ENCODE measurements around the gene FRMD4A. TPM values are rescaled to one million over a fixed set of nuclear protein-coding genes. Genes with fewer than 3 reads are reported as not detected.

The FRMD4A gene
- total RNA-seq, 1 donor from 2014 or later: 28.2 TPM

DNA sequence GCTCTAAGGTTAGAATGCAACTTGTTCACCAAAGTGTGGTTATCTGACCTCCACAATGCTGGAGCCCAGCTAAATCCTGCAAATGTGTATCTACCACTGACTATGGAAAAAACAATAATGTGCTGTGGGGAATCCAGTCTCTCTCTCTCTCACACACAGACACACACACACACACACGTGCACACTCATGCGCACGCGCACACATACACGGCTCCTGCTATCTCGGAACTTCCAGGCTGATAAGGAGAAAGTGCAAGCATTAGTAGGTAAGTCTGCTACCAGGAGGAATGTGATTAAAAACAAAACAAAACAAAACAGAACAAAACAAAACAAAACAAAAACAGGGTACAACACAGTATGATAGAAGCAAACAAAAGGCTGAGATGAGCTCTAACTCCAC, 205.2 kb downstream of the FRMD4A start:
- no peak overlapping the region for H3K4me3 ChIP-seq (ENCODE audit: low read depth, low read length)
- TF ChIP-seq, protein P1, sequence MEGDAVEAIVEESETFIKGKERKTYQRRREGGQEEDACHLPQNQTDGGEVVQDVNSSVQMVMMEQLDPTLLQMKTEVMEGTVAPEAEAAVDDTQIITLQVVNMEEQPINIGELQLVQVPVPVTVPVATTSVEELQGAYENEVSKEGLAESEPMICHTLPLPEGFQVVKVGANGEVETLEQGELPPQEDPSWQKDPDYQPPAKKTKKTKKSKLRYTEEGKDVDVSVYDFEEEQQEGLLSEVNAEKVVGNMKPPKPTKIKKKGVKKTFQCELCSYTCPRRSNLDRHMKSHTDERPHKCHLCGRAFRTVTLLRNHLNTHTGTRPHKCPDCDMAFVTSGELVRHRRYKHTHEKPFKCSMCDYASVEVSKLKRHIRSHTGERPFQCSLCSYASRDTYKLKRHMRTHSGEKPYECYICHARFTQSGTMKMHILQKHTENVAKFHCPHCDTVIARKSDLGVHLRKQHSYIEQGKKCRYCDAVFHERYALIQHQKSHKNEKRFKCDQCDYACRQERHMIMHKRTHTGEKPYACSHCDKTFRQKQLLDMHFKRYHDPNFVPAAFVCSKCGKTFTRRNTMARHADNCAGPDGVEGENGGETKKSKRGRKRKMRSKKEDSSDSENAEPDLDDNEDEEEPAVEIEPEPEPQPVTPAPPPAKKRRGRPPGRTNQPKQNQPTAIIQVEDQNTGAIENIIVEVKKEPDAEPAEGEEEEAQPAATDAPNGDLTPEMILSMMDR (IDR thresholded peaks at IDR 0.05; ENCODE audit: insufficient read depth, low read length, poor library complexity, severe bottlenecking): no peak
- no peaks in the 10 kb centered on the region for H3K27me3 ChIP-seq (ENCODE audit: control insufficient read depth, insufficient read depth, low read length)
- H3K36me3 ChIP-seq (ENCODE audit: control insufficient read depth, insufficient read depth, low read length): no peaks in the 10 kb centered on the region
- DNase-seq (ENCODE audit: low read depth): no peak

DNA sequence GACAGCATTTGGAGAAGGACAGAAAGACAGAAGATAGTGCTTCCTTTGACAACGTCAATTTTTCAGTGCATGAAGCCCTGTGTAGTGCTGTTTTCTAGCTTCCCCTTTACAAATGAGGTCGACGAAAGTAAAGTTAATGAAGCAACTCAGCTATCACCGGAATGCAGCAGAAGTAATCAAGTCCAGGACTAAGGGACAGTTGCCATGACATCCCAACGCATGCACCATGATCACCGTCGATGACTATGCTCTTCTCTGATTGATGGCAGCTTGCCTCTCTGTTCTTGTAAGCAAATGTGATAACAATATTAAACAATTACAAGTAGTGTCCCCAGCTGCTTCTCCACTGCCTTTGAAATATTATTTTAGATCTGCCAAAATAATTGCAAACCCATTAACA, 205.8 kb downstream of the FRMD4A start:
- TF ChIP-seq, protein P1 (IDR thresholded peaks at IDR 0.05; ENCODE audit: insufficient read depth, low read length, poor library complexity, severe bottlenecking): no peak
- no peak for DNase-seq (ENCODE audit: low read depth)
- no peak overlapping the region for H3K4me3 ChIP-seq (ENCODE audit: low read depth, low read length)
- no peaks in the 10 kb centered on the region for H3K36me3 ChIP-seq (ENCODE audit: control insufficient read depth, insufficient read depth, low read length)
- no peaks in the 10 kb centered on the region for H3K27me3 ChIP-seq (ENCODE audit: control insufficient read depth, insufficient read depth, low read length)

- H3K36me3 ChIP-seq (ENCODE audit: control insufficient read depth, insufficient read depth, low read length): no peaks in the 10 kb centered on the region
- TF ChIP-seq, protein P1 (IDR thresholded peaks at IDR 0.05; ENCODE audit: insufficient read depth, low read length, poor library complexity, severe bottlenecking): no peak
- H3K4me3 ChIP-seq (ENCODE audit: low read depth, low read length): no peak overlapping the region
- no peak for DNase-seq (ENCODE audit: low read depth)
- H3K27me3 ChIP-seq (ENCODE audit: control insufficient read depth, insufficient read depth, low read length): no peaks in the 10 kb centered on the region
These were observed 207.6 kb downstream of the FRMD4A start for GRCh38 chr10:14123139-14123538.

DNA sequence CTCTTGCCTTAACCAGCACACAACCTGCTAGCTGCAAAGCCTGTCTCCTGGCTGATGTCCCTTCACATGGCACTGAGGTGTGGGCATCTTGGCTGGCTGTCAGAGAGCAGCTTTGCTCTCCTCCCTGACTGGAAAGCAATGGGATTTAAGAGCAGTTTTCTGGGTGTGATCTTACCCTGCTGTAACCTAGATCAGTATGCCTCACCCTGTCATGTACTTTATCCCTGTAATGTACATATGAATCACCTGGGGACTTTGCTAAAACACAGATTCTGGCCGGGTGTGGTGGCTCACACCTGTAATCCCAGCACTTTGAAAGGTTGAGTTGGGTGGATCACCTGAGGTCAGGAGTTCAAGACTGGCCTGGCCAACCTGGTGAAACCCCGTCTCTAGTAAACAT, 209.9 kb downstream of the FRMD4A start:
- H3K27me3 ChIP-seq (ENCODE audit: control insufficient read depth, insufficient read depth, low read length): no peaks in the 10 kb centered on the region
- no peak overlapping the region for H3K4me3 ChIP-seq (ENCODE audit: low read depth, low read length)
- DNase-seq (ENCODE audit: low read depth): no peak
- H3K36me3 ChIP-seq (ENCODE audit: control insufficient read depth, insufficient read depth, low read length): no peaks in the 10 kb centered on the region
- TF ChIP-seq, protein P1 (IDR thresholded peaks at IDR 0.05; ENCODE audit: insufficient read depth, low read length, poor library complexity, severe bottlenecking): no peak

GRCh38 chr10:14118953-14119352, 211.8 kb downstream of the FRMD4A start:
- no peak for DNase-seq (ENCODE audit: low read depth)
- Histone ChIP-seq H3K27me3 (ENCODE audit: control insufficient read depth, insufficient read depth, low read length) (no peaks in the 10 kb centered on the region), H3K4me3 (ENCODE audit: low read depth, low read length) (no peak overlapping the region), H3K36me3 (ENCODE audit: control insufficient read depth, insufficient read depth, low read length) (no peaks in the 10 kb centered on the region)
- TF ChIP-seq, protein P1 (IDR thresholded peaks at IDR 0.05; ENCODE audit: insufficient read depth, low read length, poor library complexity, severe bottlenecking): no peak

DNA sequence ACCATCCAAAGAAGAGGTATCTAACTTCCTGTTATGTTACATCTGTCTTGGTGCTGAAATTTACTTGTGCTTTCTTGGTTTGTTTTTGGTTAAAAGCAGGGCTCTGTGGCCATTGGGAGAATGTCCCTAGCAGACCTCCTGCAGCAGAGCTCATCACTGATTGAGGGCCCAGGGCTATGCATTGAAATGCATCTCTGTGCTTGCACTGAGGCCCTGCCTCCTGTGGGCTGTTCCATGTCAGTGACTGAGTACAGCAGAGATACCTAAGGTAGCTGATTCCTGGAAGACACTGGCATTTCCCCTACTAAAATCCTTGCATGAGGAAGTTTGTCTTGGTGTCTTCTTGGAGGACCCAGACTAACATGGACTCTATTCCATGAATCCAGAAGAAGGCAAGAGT, 213.9 kb downstream of the FRMD4A start:
- no peak overlapping the region for H3K4me3 ChIP-seq (ENCODE audit: low read depth, low read length)
- TF ChIP-seq, protein P1 (IDR thresholded peaks at IDR 0.05; ENCODE audit: insufficient read depth, low read length, poor library complexity, severe bottlenecking): no peak
- DNase-seq (ENCODE audit: low read depth): no peak
- H3K27me3 ChIP-seq (ENCODE audit: control insufficient read depth, insufficient read depth, low read length): no peaks in the 10 kb centered on the region
- H3K36me3 ChIP-seq (ENCODE audit: control insufficient read depth, insufficient read depth, low read length): no peaks in the 10 kb centered on the region
